ENCODE results near the gene CNRIP1. TPM values are rescaled to one million over a fixed set of nuclear protein-coding genes. Genes with fewer than 3 reads are reported as not detected.
"Not testable (repeated sequence)": the region's sequence is repeated elsewhere in the genome, so short reads cannot be mapped to it uniquely, and the experiment has no call there.

Gene CNRIP1
- polyA plus RNA-seq (2013, experiment 1 of 2; ENCODE audit: insufficient read length) = 31.5 TPM
- 33.2 TPM for polyA plus RNA-seq (2013, experiment 2 of 2; ENCODE audit: insufficient read length)

DNA sequence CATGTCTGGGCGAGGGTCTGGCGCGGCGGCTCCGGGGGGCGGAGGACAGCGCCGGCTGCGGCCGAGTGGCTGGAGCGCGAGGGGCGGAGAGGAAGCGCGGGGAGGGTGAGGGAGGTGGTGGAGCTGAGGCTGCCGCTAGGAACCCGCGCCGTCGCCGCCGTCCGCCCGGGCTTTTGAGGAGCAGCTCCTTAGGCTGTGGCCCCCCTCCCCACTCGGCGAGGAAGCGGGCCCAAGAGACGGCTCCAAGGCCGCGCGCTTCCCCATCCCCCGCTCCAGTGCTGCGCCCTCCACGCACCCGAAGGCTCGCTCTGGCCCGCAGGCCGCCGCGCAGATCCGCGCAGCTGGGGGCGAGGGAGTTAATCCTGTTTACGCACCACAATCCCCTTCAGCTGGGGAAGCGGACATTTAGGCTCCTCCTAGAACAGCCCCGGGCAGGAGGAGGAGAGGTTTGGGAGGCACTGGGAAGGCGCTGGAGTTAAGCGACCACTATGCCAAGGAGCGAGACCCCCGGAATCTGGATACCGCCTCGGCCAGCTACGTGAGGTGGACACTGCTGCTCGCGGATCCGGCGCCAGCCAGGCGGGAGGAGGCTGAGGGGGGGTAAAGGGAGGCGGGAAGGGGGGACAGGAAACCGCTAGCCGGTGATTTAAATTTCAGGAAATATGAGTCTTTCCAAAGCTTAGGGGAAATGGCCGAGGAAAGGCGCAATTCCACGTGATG, at the start of gene CNRIP1:
CNRIP1 (minus strand) TSS at position 552 of the 720 bp plus-strand sequence; CDS start at position 3, 549 bp downstream.
- peak; percentile 79 for DNase-seq

DNA sequence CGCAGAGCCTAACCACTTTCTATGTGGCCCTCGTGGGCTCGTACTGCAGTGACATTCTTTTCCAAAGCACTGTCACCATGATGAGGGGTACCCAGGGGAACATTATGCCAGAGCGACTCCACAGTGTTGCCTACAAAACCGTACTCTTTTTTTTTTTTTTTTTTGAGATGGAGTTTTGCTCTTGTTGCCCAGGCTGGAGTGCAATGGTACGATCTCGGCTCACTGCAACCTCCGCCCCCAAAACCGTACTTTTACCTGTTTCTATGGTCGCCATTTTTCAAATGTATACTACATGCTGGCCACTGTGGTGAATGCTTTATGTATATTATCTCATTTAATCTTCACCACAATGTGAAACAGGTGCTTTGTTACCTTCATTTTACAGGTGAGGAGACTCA, 49.6 kb upstream of the CNRIP1 start:
- no peak for DNase-seq

GRCh38 chr2:68368654-68369336, 49.0 kb upstream of the CNRIP1 start:
- peak; percentile 57 for DNase-seq

DNA sequence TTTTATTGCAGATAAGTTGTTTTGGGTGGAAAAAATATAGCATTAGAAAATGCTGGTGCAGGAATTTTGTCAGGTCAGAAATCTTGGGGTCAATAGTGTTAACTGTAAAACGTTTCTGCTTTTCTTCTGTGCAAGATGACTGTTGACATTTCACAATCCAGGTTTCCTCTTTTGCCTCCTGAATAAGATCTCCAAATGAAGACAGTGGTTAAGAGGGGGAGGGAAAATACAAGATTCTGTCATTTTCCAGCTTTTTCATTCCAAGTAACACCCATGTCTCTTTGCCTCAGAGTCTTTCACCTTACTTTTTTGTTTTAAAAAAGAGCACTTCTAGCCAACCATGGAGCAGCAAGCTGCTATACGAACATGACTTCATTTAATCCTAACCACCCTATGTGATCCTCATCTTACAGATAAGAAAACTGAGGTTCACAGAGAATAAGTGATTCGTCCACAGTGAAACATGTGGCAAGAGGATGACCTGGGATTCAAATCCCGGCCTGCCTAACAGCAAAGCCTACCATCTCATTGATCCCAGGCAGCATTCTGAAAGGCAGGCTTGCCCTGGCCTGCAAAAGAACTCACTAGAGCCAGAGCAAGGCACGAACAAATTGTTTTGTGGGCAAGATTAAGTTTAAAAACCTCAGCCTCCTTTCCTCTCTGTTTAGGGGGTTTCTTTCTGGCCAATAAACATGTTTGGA, 48.4 kb upstream of the CNRIP1 start:
- no peak for DNase-seq

DNA sequence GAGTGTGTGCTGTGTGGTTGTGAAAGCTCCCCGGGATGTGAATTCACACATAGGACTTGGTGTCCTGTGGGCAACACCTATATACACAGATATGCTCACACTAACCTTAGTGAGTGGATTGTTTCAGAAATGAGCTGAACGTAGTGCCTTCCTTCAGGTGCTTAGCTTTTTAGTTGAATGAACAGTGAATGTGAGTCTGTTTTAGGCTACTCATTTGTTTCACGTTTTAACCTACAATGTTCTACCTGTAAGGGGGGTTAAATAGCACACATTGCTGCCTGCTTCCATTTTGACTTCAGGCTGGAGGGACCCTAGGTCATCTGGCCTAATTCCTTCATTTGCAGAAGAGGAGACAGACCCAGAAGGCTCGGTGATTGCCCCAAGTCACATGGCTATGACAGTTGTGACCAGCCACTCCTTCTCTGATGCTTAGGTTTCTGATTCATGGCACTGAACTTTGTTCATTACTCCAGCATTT, 46.4 kb upstream of the CNRIP1 start:
- DNase-seq = no peak

- DNase-seq = no peak
These were observed 45.3 kb upstream of the CNRIP1 start, which contains the start of gene PLEK for GRCh38 chr2:68365087-68365486. Gene PLEK, plus strand, starts transcription at chr2:68365282. Its CDS starts 70 bp downstream, at chr2:68365352.

DNA sequence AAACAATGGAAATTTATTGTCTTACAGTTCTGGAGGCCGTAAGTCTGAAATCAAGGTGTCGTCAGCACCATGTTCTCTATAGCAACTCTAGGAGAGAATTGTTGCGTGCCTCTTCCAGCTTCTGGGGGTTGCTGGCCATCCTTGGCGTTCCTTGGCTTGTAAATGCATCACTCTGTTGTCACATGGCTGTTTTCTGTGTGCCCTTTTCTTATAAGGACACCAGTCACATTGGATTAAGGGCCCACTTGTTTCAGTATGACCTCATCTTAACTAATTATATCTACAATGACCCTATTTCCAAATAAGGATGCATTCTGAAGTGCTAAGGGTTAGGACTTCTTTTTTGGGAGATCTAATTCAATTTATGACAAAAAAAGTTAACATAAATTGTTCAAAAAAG, 44.0 kb upstream of the CNRIP1 start:
- DNase-seq = no peak

GRCh38 chr2:68362749-68363148, 43.0 kb upstream of the CNRIP1 start:
- DNase-seq = no peak

- peak; percentile 32 for DNase-seq
These were observed 42.3 kb upstream of the CNRIP1 start for GRCh38 chr2:68362069-68362468.

GRCh38 chr2:68359889-68360288, 40.1 kb upstream of the CNRIP1 start:
- no peak for DNase-seq

- DNase-seq = peak; percentile 24
These were observed 38.0 kb upstream of the CNRIP1 start for GRCh38 chr2:68357605-68358337.

GRCh38 chr2:68356599-68357239, 37.0 kb upstream of the CNRIP1 start:
- no peak for DNase-seq

- no peak for DNase-seq
These were observed 33.1 kb upstream of the CNRIP1 start for GRCh38 chr2:68352651-68353391.

DNA sequence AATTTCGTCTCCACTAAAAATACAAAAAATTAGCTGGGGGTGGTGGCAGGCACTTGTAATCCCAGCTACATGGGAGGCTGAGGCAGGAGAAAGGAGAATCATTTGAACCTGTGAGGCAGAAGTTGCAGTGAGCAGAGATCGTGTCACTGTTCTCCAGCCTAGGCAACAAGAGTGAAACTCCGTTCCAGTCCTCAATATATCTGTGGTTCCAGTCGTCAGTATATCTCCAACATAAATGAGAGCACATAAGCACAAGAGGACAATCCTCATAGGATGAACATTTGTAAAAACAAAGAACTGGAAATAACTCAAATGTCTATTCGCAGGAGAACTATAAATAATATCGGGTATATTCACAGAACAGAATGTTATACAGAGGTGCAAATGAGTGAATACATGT, 32.2 kb upstream of the CNRIP1 start:
- no peak for DNase-seq

GRCh38 chr2:68349091-68349490, 29.3 kb upstream of the CNRIP1 start:
- not testable (repeated sequence) for DNase-seq

DNA sequence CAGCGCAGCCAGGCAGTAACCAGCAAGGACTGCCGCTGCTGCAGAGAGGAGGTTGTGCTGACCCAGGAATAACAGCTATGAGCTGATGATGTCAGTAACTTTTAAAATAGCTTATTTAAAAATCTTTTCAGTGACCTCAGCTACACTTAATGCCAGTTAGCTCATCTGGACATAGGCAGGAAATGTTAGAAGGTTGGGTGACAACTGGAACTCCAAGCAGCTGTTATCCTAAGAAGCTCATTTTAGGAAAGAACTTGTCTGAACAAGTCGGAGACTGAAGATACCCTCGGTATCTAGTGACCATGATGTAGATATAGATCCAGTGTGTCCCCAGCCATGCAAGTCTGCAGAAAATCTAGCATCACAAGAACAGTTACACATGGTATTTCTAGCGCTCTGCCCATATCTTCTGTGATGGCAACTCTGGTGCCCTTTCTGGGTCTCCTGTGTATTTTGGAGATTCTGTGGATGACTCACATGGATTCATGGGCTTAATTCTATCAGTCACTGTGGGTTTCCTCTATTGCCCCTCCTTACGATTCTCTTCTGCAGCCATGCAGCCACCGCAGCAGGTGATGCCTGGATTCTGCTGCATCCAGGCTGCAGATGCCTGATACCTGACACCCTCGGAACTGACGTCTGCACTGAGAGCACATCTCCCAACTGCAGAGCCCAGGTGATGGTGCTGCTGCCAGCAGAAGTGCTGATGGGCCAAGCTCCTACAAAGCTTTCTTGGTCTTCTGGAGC, 25.6 kb upstream of the CNRIP1 start:
- DNase-seq = no peak

DNA sequence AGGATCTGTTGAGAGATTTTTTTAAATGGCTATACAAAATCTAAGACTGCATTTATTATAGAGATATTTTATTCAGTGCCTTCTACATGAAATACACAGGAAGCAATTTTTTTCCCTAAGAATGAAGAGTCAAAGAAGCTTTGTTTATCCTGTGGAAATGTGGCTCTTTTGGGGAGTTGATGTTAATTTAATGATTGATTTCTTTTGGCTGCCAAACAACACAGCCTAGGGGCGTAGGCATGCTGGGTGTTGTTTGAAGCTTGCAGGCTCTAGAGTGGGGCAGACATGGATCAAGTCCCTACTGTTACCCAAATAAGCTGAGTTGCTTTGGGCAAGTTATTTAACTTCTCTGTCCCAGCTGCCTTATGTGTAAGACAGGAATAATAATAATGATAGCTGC, 24.3 kb upstream of the CNRIP1 start:
- no peak for DNase-seq

- no peak for DNase-seq
These were observed 22.7 kb upstream of the CNRIP1 start for GRCh38 chr2:68342470-68342869.

DNA sequence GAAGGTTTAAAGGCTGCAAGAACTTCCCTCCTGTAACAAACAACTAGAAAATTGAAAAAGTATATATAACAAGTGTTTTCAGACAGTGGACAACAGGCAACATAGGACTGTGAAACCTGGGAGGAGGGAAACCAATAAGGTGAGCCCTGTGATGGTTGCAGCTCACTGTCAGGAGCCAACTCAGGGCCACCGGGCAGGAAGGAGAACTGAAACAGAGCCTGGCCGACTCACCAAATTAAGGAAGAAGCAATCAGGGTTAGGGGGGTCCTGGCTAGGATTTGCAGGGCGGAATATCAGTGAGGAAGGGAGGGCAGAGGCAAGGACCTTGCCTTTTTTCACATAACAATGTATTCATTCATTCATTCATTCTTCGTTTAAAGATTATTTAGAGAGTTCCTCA, 21.8 kb upstream of the CNRIP1 start:
- no peak for DNase-seq

DNA sequence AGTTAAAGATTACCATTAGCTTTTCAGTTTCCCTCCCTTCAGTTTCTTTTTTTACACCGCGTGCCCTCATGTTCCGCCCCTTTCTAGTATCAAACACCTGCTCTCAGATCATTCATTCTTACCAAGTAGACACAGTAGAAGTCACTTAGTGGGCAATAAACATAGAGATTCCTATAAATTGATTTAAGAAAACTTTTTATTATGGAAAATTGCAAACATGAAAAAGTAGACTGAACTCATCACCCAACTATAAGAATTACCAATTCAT, 21.2 kb upstream of the CNRIP1 start:
- no peak for DNase-seq
